ENCODE measurements around the gene PATJ. TPM values are rescaled to one million over a fixed set of nuclear protein-coding genes. Genes with fewer than 3 reads are reported as not detected.
"Not testable (repeated sequence)": the region's sequence is repeated elsewhere in the genome, so short reads cannot be mapped to it uniquely, and the experiment has no call there.

The PATJ gene
- total RNA-seq, 1 experiment from 2014 or later, result 6.0 TPM

GRCh38 chr1:61925591-61926298 lies 183.5 kb downstream of the PATJ start:
- no peak for DNase-seq (ENCODE audit: low spot score)
- in situ Hi-C loops (cut with HindIII; ENCODE audit: low sequenced_read_pairs), result no loop called here

GRCh38 chr1:61926597-61926996 lies 184.3 kb downstream of the PATJ start:
- in situ Hi-C loops (cut with HindIII; ENCODE audit: low sequenced_read_pairs), result no loop called here
- DNase-seq (ENCODE audit: low spot score), result no peak

GRCh38 chr1:61930116-61930645 lies 187.9 kb downstream of the PATJ start:
- in situ Hi-C loops (cut with HindIII; ENCODE audit: low sequenced_read_pairs), result no loop called here
- DNase-seq (ENCODE audit: low spot score), result no peak

GRCh38 chr1:61931587-61932279 lies 189.5 kb downstream of the PATJ start:
- DNase-seq (ENCODE audit: low spot score), result no peak
- in situ Hi-C loops (cut with HindIII; ENCODE audit: low sequenced_read_pairs), result no loop called here

- no peak for DNase-seq (ENCODE audit: low spot score)
- in situ Hi-C loops (cut with HindIII; ENCODE audit: low sequenced_read_pairs), result no loop called here
These were observed 193.2 kb downstream of the PATJ start for GRCh38 chr1:61935516-61935915.

- in situ Hi-C loops (cut with HindIII; ENCODE audit: low sequenced_read_pairs), result no loop called here
These were observed 194.6 kb downstream of the PATJ start for GRCh38 chr1:61936839-61937238.

GRCh38 chr1:61941794-61942193 lies 199.5 kb downstream of the PATJ start:
- in situ Hi-C loops (cut with HindIII; ENCODE audit: low sequenced_read_pairs), result no loop called here
- no peak for DNase-seq (ENCODE audit: low spot score)

More at GRCh38 chr1:61936839-61937238, 194.6 kb downstream of the PATJ start:
- DNase-seq (ENCODE audit: low spot score), result no peak

GRCh38 chr1:61942856-61943255 lies 200.6 kb downstream of the PATJ start:
- in situ Hi-C loops (cut with HindIII; ENCODE audit: low sequenced_read_pairs), result no loop called here
- DNase-seq (ENCODE audit: low spot score), result no peak

GRCh38 chr1:61948685-61949084 lies 206.4 kb downstream of the PATJ start:
- not testable (repeated sequence) for DNase-seq (ENCODE audit: low spot score)

GRCh38 chr1:61950418-61950817 lies 208.1 kb downstream of the PATJ start:
- in situ Hi-C loops (cut with HindIII; ENCODE audit: low sequenced_read_pairs), result no loop called here
- peak; percentile 70 for DNase-seq (ENCODE audit: low spot score)

More at GRCh38 chr1:61948685-61949084, 206.4 kb downstream of the PATJ start:
- in situ Hi-C loops (cut with HindIII; ENCODE audit: low sequenced_read_pairs), result not testable (repeated sequence)

GRCh38 chr1:61951731-61952580 lies 209.7 kb downstream of the PATJ start:
- peak; percentile 80 for DNase-seq (ENCODE audit: low spot score)
- in situ Hi-C loops (cut with HindIII; ENCODE audit: low sequenced_read_pairs), result no loop called here

GRCh38 chr1:61952675-61953074 lies 210.4 kb downstream of the PATJ start:
- in situ Hi-C loops (cut with HindIII; ENCODE audit: low sequenced_read_pairs), result no loop called here
- DNase-seq (ENCODE audit: low spot score), result no peak

- in situ Hi-C loops (cut with HindIII; ENCODE audit: low sequenced_read_pairs), result no loop called here
- peak; percentile 51 for DNase-seq (ENCODE audit: low spot score)
These were observed 211.0 kb downstream of the PATJ start for GRCh38 chr1:61953076-61953789.

GRCh38 chr1:61953790-61954150 lies 211.5 kb downstream of the PATJ start:
- in situ Hi-C loops (cut with HindIII; ENCODE audit: low sequenced_read_pairs), result no loop called here
- DNase-seq (ENCODE audit: low spot score), result peak; percentile 61

- DNase-seq (ENCODE audit: low spot score), result peak; percentile 64
- in situ Hi-C loops (cut with HindIII; ENCODE audit: low sequenced_read_pairs), result no loop called here
These were observed 213.0 kb downstream of the PATJ start for GRCh38 chr1:61955261-61955660.

- in situ Hi-C loops (cut with HindIII; ENCODE audit: low sequenced_read_pairs), result no loop called here
- DNase-seq (ENCODE audit: low spot score), result peak; percentile 75
These were observed 213.9 kb downstream of the PATJ start for GRCh38 chr1:61956016-61956645.

- DNase-seq (ENCODE audit: low spot score), result peak; percentile 65
- in situ Hi-C loops (cut with HindIII; ENCODE audit: low sequenced_read_pairs), result no loop called here
These were observed 214.5 kb downstream of the PATJ start for GRCh38 chr1:61956784-61957183.

- peak; percentile 44 for DNase-seq (ENCODE audit: low spot score)
- in situ Hi-C loops (cut with HindIII; ENCODE audit: low sequenced_read_pairs), result no loop called here
These were observed 218.7 kb downstream of the PATJ start for GRCh38 chr1:61961009-61961408.

GRCh38 chr1:61962631-61963030 lies 220.4 kb downstream of the PATJ start:
- in situ Hi-C loops (cut with HindIII; ENCODE audit: low sequenced_read_pairs), result no loop called here
- DNase-seq (ENCODE audit: low spot score), result peak; percentile 8

All from G401 (cell line).